HG03095 (cell line): ENCODE results near the gene MYH9.
"Not testable (repeated sequence)": the region's sequence is repeated elsewhere in the genome, so short reads cannot be mapped to it uniquely, and the experiment has no call there.

Experiments used
- ATAC-seq: cut with Tn5 transposase; IDR thresholded peaks from one replicate; pipeline ENCODE4 v1.9.1; 2021; ENCODE audit warnings: moderate library complexity; ENCODE audit not compliant: unreplicated experiment

The MYH9 gene

DNA sequence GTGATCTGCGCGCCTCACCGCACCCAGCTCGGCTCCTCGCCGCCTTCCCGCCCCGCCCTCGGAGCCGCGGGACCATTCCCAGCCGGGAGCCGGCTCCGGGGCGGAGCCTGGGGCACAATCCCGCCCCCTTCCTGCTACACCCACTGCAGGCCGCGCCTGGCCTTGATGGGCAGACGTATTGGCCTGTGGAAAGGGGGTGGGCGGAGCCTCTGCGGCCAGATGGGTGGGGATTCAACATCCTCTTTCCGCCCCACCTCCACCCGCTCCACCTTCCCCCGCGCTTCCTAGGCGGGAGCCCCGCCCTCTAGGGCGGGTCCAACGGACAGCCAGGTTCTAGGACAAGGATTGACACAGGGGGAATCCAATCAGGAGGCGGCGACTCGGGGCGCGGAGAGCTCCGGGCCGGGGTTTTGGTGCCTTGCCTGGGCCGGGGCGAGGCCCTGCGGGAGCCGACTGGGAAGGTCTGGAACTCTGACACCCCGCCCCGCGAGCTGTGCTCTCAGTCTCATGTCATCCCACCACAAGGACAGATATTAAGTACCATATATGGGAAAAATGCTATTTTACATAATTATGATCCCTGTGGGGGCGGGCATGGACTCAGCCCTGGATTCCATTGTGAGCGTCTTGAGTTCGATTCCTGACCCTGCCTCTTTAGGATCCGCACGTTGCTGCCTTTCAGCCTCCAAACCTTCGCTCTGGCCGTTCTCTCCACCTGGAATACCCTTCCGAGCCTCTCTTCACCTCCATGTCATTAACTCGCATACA, at the start of gene MYH9:
Gene MYH9 (minus strand): TSS at position 9 of the 768 bp plus-strand sequence. CDS start 38,731 bp downstream, outside the sequence.
- ATAC-seq = peak; percentile 61

- ATAC-seq = no peak
Measured at GRCh38 chr22:36435516-36436415, 48.0 kb upstream of the MYH9 start.

DNA sequence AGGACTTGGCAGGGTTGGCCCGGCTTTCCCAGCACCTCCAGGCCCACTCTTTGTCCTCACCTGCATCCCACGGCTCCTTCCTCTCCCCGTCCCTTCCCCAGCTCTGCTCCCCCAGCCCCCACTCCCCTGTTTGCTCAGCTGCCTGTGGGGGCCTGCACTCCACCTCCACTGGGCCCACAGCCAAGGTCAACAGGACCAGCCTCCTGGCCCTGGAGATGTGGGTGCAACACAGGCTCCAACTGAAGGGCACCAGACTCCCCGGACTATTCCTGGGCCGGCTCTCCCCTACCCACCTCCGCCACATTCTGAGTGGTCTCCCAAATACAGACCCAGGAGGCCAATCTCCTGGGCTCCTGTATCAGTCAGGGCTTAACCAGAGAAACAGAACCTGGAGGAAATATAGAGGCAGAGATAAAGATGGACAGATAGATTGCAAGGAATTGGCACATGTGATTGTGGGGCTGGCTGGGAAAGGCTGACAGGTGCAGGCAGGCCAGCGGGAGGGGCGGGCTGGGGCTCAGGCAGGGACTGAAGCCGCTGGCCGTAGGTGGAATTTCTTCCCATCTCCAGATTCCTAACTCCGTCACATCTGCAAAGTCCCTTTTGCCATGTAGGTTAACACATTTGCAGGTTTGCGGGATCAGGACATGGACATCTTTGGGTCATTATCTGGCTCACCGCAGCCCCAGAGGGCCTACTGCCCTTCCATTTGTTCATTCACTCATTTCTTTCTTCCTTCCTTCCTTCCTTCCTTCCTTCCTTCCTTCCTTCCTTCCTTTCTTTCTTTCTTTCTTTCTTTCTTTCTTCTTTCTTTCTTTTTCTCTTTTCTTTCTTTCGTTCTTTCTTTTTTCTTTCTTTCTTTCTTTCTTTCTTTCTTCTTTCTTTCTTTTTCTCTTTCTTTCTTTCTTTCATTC, 45.8 kb upstream of the MYH9 start:
- no peak for ATAC-seq

- no peak for ATAC-seq
Measured at GRCh38 chr22:36432592-36433317, 45.0 kb upstream of the MYH9 start.

DNA sequence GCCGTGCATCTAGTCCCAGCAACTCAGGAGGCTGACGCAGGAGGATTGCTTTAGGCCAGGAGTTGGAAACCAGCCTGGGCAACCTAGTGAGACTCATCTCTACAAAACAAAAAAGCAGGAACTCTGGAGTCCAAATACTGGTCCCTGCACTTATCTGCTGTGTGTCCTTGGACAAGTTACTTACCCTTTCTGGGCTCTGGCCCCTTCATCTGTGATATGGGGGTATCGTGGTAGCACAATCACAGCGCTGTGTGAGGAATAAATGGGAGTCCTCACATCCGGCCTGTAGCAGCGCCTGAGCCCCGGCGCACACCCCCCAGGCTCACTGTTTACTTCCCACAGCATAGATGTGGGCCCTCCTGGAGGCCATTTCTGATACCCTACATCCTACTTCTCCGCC, 44.2 kb upstream of the MYH9 start:
- ATAC-seq = no peak

- ATAC-seq = no peak
Measured at GRCh38 chr22:36430863-36431262, 43.1 kb upstream of the MYH9 start.

DNA sequence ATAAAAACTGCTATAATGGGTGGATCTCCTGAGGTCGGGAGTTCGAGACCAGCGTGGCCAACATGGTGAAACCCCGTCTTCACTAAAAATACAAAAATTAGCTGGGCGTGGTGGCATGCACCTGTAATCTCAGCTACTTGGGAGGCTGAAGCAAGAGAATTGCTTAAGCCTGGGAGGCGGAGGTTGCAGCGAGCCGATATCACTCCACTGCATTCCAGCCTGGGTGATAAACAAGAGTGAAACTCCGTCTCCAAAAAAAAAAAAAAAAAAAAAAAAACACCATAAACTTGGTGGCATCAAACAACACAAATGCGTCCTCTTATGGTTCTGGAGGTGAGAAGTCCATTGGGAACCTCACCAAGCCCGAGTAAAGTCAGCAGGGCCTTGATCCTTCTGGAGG, 40.2 kb upstream of the MYH9 start:
- ATAC-seq = not testable (repeated sequence)

DNA sequence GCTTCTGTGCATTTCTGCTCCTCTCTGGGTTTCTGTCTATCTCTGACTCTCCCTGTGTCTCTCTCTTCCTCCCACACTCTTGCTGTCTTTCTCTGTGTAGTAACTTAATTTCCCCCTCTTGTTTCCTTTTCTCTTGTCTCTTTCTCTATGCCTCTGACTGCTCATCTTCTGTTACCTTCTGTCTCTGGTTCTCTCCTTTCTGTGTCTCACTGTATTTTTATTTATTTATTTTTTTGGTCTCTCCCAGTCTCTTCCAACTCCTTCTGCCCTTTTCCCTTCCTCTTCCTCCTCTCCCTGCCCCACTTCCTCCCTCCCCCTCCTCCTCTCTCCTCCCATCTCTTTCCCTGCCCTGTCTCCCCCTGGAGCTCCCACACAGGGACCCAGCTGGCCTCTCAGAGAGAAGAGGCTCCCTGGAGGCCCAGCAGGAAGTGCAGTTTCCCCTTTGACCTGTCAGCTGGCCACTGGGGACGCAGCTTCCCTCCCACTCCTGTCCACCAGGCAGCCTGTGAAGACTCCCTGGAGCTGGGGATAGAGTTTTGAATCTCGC, 38.3 kb upstream of the MYH9 start:
- ATAC-seq = no peak

DNA sequence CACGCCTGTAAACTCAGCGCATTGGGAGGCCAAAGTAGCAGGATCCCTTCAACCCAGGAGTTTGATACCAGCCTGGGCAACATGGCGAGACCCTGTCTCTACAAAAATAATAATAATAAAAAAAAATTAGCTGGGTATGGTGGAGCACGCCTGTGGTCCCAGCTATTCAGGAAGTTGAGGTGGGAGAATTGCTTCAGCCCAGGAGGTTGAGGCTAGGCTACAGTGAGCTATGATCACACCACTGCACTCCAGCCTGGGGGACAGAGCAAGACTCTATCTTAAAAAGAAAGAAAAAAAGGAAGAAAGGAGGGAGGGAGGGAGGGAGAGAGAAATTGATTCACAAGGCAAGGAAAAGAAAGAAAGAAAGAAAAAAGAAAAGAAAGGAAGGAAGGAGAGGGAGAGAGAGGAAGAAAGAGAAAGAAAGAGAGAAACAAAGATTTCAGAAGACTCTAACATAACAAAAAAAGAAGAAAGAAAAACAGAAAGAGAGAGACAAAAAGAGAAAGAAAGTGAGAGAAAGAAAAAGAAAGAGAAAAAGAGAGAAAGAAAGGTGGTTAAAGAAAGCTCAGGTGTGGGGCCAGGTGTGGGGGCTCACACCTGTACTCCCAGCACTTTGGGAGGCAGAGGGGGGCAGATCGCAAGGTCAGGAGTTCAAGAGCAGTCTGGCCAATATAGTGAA, 37.3 kb upstream of the MYH9 start:
- no peak for ATAC-seq

GRCh38 chr22:36424466-36424865, 36.7 kb upstream of the MYH9 start:
- ATAC-seq = not testable (repeated sequence)

DNA sequence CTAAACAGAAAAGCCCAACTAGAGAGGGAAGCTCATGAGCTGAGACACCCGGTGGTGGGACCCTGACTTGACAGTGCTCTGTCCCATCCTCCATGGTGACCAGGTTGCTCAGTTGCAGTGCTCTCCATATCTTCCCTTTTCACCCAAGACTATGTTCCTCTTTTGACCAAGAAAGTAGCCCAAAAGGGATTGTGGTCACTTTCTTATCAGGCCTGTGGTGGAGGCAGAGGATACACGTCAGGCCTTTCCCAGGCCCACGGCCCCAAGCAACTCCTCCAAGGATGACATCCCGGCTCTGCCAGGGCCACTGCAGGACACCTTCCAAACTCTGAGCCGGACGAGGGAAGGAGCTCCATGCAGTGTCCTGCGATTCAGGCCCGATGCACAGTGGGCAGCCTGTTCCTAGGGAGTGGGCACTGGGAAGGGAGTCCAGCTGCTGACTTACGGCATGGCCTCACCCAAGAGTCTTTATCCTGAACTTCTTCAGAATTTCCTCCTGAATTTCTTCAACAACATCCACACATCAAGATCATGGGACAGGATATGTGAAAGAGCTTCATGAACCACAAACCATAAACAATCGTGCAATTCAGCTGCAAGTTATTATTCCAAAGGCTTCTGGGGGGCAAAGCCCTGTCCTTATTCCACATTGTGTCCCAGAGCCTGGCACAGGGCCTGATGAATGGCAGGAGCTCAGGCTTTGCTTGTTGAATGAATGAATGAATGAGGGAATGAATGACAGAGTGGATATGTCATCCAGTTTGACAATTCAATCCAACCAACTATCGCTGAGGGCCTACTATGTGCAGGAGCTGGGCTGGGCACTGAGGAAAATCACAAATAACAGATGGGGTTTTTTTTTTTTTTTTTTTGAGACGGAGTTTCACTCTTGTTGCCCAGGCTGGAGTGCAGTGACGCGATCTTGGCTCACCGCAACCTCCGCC, 36.0 kb upstream of the MYH9 start:
- ATAC-seq = no peak

DNA sequence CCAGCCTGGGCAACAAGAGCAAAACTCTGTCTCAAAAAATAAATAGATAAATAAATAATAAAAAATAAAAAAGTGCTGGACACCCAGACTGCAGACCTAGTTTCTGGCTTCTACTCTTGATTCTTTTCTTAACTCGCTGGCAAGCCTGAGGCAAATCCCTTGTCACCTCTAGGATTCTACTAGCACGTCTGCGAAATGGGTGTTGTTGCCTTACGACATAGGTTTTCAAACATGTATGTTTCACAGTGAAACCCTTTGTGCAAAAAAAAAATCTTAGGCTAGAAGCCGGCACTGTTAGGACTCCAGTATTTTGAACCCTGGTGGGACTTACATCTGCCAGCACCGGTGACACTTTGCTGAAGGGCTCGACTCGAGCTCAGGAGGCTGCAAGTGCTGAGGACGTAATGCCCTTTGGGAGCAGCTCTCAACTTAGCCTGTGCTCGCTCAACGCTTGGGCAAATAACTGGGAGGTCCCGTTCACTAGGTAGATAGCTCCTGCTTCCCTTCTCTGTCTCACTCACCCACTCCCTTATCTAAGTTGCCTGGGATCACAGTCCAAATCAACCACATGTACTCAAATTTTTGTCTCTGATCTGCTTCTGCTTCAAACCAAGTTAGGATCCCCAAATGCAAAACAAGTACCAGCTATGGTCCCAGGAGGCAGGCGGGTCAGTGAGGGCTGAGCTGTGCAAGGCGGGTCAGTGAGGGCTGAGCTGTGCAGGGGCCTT, 34.7 kb upstream of the MYH9 start:
- no peak for ATAC-seq

DNA sequence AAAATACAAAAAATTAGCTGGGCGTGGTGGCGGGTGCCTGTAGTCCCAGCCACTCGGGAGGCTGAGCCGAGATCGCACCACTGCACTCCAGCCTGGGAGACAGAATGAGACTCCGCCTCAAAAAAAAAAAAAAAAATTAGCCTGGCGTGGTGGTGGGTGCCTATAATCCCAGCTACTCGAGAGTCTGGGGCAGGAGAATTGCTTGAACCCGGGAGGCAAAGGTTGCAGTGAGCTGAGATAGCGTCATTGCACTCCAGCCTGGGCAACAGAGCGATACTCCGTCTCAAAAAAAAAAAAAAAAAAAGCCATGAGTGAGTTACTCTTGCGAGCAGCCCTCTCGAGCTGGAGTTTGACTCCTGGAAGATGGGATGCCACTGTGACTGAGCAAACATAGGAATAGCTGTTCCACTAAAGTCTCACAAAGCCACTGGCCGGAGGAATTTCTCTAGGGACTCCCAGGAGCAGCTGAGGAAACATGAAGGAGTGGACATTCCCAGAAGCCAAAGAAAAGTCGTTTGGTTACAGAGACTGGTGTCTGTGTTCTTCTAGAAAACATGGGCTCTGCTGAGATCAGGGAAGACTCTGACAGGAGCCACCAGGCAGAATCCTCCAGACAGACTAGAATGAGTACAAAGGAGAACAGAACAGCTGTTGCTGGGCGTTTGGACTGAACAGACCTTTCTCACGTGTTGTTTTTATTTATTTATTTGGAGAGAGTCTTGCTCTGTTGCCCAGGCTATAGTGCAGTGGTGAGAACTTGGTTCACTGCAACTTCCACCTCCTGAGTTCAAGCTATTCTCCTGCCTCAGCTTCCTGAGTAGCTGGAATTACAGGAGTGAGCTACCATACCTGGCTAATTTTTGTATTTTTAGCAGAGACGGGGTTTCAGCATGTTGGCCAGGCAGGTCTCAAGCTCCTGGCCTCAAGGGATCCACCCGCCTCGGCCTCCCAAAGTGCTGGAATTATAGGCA, 32.4 kb upstream of the MYH9 start:
- no peak for ATAC-seq

- no peak for ATAC-seq
Measured at GRCh38 chr22:36419177-36419911, 31.6 kb upstream of the MYH9 start.

DNA sequence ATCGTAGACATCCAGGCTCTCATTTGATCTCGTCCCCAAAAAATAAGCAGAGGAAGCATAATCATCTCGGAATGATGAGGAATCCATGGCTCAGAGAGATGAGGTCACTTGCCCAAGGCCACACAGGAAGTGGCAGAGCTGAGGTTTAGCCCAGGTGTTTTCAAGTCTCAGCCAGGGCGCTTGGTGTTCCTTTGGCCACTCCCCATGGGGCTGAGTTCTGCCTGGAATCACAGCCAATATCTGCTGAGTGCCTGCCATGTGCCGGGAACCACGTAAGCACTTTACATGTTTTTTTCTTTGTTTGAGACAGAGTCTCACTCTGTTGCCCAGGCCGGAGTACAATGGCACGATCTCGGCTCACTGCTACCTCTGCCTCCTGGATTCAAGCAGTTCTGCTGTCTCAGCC, 29.5 kb upstream of the MYH9 start:
- ATAC-seq = no peak
